IMR-90 (cell line): ENCODE data around the gene DNAJB8. TPM values are rescaled to one million over a fixed set of nuclear protein-coding genes. Genes with fewer than 3 reads are reported as not detected.

Experiments used
- ATAC-seq: fragments of 200-7000 bp; cut with Tn5 transposase; 2 replicates; pipeline ENCODE4 v1.9.1; 2020; ENCODE audit warnings: low read depth, mild to moderate bottlenecking, moderate library complexity
- BruUV-seq: library from RNA; stranded (reverse); fragments of 400-500 nt; replicated peaks from 2 replicates; lab custom pipeline; 2021; lab: Mats Ljungman, UMichigan
- CTCF ChIA-PET: fragments of 300-600 bp; formaldehyde crosslinking; extraction: SDS; loops from one replicate; lab custom pipeline; 2021; ENCODE audit warnings: antibody characterized with exemption; lab: Yijun Ruan, JAX
- POLR2A ChIA-PET: fragments of 300-600 bp; sonication (Branson Sonifier 250); formaldehyde crosslinking; loops from one replicate; lab custom pipeline; 2022; ENCODE audit warnings: antibody characterized with exemption; ENCODE audit not compliant: unreplicated experiment; lab: Charles Lee
- DNase-seq: peaks from one replicate; pipeline ENCODE4 v3.0.0; 2013
- H2AFZ ChIP-seq: replicated peaks from 2 replicates; pipeline ENCODE3; 2013; ENCODE audit warnings: low read length, mild to moderate bottlenecking; ENCODE audit not compliant: poor library complexity
- H2AK5ac ChIP-seq: 2 replicates; pipeline ENCODE4 v1.6.1; 2013; ENCODE audit warnings: low read depth, low read length, inconsistent platforms
- H2AK9ac ChIP-seq: replicated peaks from 2 replicates; pipeline ENCODE3; 2013; ENCODE audit warnings: mild to moderate bottlenecking, low read depth, low read length, moderate library complexity; ENCODE audit not compliant: poor library complexity
- H2BK120ac ChIP-seq: 2 replicates; pipeline ENCODE4 v1.6.1; 2013; ENCODE audit warnings: low read depth, low read length, inconsistent platforms
- H2BK15ac ChIP-seq: 3 replicates; pipeline ENCODE4 v1.6.1; 2013; ENCODE audit warnings: low read depth, low read length, inconsistent platforms
- H2BK20ac ChIP-seq: 2 replicates; pipeline ENCODE4 v1.6.1; 2013; ENCODE audit warnings: low read depth, mild to moderate bottlenecking, inconsistent platforms, low read length, moderate library complexity
- H2BK5ac ChIP-seq: 2 replicates; pipeline ENCODE4 v1.6.1; 2013; ENCODE audit warnings: mild to moderate bottlenecking, low read depth, low read length, inconsistent platforms; ENCODE audit not compliant: poor library complexity, severe bottlenecking
- H3K14ac ChIP-seq: replicated peaks from 2 replicates; pipeline ENCODE4 v1.6.1; 2013; ENCODE audit warnings: low read depth, low read length, inconsistent platforms
- H3K18ac ChIP-seq: 2 replicates; pipeline ENCODE4 v1.6.1; 2013; ENCODE audit warnings: low read depth, low read length, control low read depth
- H3K23ac ChIP-seq: 2 replicates; pipeline ENCODE4 v1.6.1; 2013; ENCODE audit warnings: low read depth, low read length, inconsistent platforms
- H3K27ac ChIP-seq: 2 replicates; pipeline ENCODE4 v1.5.1; 2013; ENCODE audit warnings: mild to moderate bottlenecking, control low read depth, low read length; ENCODE audit not compliant: insufficient read depth
- H3K27me3 ChIP-seq: 2 replicates; pipeline ENCODE4 v1.6.1; 2013; ENCODE audit warnings: low read length; ENCODE audit not compliant: control insufficient read depth, insufficient read depth
- H3K36me3 ChIP-seq: 2 replicates; pipeline ENCODE4 v1.6.1; 2013; ENCODE audit warnings: low read length, mixed read lengths; ENCODE audit not compliant: control insufficient read depth, insufficient read depth
- H3K4ac ChIP-seq: 2 replicates; pipeline ENCODE4 v1.6.1; 2013; ENCODE audit warnings: low read depth, low read length, inconsistent platforms
- H3K4me1 ChIP-seq: 2 replicates; pipeline ENCODE4 v1.6.1; 2013; ENCODE audit warnings: low read length, mixed read lengths; ENCODE audit not compliant: control insufficient read depth, insufficient read depth
- H3K4me2 ChIP-seq: 2 replicates; pipeline ENCODE4 v1.6.1; 2013; ENCODE audit warnings: low read depth, mild to moderate bottlenecking, control low read depth, low read length, moderate library complexity
- H3K4me3 ChIP-seq: 2 replicates; pipeline ENCODE4 v1.5.1; 2013; ENCODE audit warnings: low read depth, mild to moderate bottlenecking, control low read depth, low read length, moderate library complexity; ENCODE audit not compliant: insufficient read depth
- H3K56ac ChIP-seq: 2 replicates; pipeline ENCODE4 v1.6.1; 2013; ENCODE audit warnings: low read length, inconsistent platforms; ENCODE audit not compliant: insufficient read depth; ENCODE audit errors: extremely low read depth
- H3K79me1 ChIP-seq, 2 experiments: 2 replicates each; pipeline ENCODE4 v1.6.1; 2013; ENCODE audit warnings: low read length in 2 of 2, inconsistent platforms in 1 of 2, low read depth in 1 of 2
- H3K9ac ChIP-seq: 2 replicates; pipeline ENCODE4 v1.6.1; 2013; ENCODE audit warnings: low read depth, low read length, control low read depth
- H3K9me1 ChIP-seq: 2 replicates; pipeline ENCODE4 v1.6.1; 2013; ENCODE audit warnings: low read length, inconsistent platforms; ENCODE audit not compliant: insufficient read depth
- H3K9me3 ChIP-seq: 2 replicates; pipeline ENCODE4 v1.6.1; 2013; ENCODE audit warnings: low read length; ENCODE audit not compliant: control insufficient read depth, insufficient read depth
- H4K20me1 ChIP-seq: 2 replicates; pipeline ENCODE4 v1.6.1; 2013; ENCODE audit warnings: low read length, inconsistent platforms; ENCODE audit not compliant: insufficient read depth
- H4K5ac ChIP-seq: 2 replicates; pipeline ENCODE4 v1.6.1; 2013; ENCODE audit warnings: mild to moderate bottlenecking, low read depth, low read length, control low read depth
- H4K8ac ChIP-seq, 2 experiments: 2 replicates each; pipeline ENCODE4 v1.6.1; 2013; ENCODE audit warnings: low read depth in 2 of 2, low read length in 2 of 2, control low read depth in 1 of 2, inconsistent platforms in 1 of 2
- H4K91ac ChIP-seq: 2 replicates; pipeline ENCODE4 v1.6.1; 2013; ENCODE audit warnings: low read depth, low read length, inconsistent platforms; ENCODE audit not compliant: insufficient read depth
- BHLHE40 ChIP-seq: fragments of 150-350 bp; IDR thresholded peaks from 2 replicates; pipeline ENCODE4 v1.6.1; 2016; ENCODE audit warnings: mild to moderate bottlenecking, low read depth, low read length
- CEBPB ChIP-seq: IDR thresholded peaks from 2 replicates; pipeline ENCODE4 v1.6.1; 2012; ENCODE audit warnings: low read depth, low read length, improper control_type of control experiment
- CHD1 ChIP-seq: IDR thresholded peaks from 2 replicates; pipeline ENCODE4 v1.6.1; 2012; ENCODE audit warnings: low read depth, low read length, improper control_type of control experiment
- CTCF ChIP-seq: conservative IDR thresholded peaks from 2 replicates; pipeline ENCODE4 v1.5.1; 2012; ENCODE audit warnings: mild to moderate bottlenecking, low read depth, low read length, improper control_type of control experiment
- ELK1 ChIP-seq: fragments of 150-350 bp; IDR thresholded peaks from 2 replicates; pipeline ENCODE4 v1.6.1; 2016; ENCODE audit warnings: low read depth, mild to moderate bottlenecking, low read length, moderate library complexity, borderline replicate concordance
- FOS ChIP-seq: fragments of 150-350 bp; IDR thresholded peaks from 2 replicates; pipeline ENCODE4 v1.6.1; 2016; ENCODE audit warnings: low read depth, low read length
- MAFK ChIP-seq: IDR thresholded peaks from 2 replicates; pipeline ENCODE4 v1.6.1; 2012; ENCODE audit warnings: low read depth, low read length, improper control_type of control experiment
- MAZ ChIP-seq: IDR thresholded peaks from 2 replicates; pipeline ENCODE4 v1.6.1; 2012; ENCODE audit warnings: low read depth, mild to moderate bottlenecking, low read length, improper control_type of control experiment, moderate library complexity, borderline replicate concordance
- MXI1 ChIP-seq: IDR thresholded peaks from 2 replicates; pipeline ENCODE4 v1.6.1; 2012; ENCODE audit warnings: low read depth, mild to moderate bottlenecking, low read length, moderate library complexity, borderline replicate concordance
- NFE2L2 ChIP-seq: fragments of 150-350 bp; IDR thresholded peaks from 2 replicates; pipeline ENCODE4 v1.6.1; 2016; ENCODE audit warnings: low read depth, mild to moderate bottlenecking, low read length
- POLR2A ChIP-seq: IDR thresholded peaks from 2 replicates; pipeline ENCODE4 v1.6.1; 2012; ENCODE audit warnings: mild to moderate bottlenecking, low read depth, low read length
- RCOR1 ChIP-seq: IDR thresholded peaks from 2 replicates; pipeline ENCODE4 v1.6.1; 2012; ENCODE audit warnings: mild to moderate bottlenecking, low read length, improper control_type of control experiment; ENCODE audit not compliant: insufficient replicate concordance
- USF2 ChIP-seq: fragments of 150-350 bp; IDR thresholded peaks from 2 replicates; pipeline ENCODE4 v1.6.1; 2017; ENCODE audit warnings: mild to moderate bottlenecking, antibody characterized with exemption, low read length, low read depth
- WGBS, 2 experiments: methylation state at CpG; one replicate each; pipeline versions ENCODE4 v1.1.5 to v1.1.7; 2013; ENCODE audit warnings: missing lambda C conversion rate in 2 of 2; ENCODE audit not compliant: insufficient read length in 1 of 2; ENCODE audit errors: extremely low coverage in 2 of 2; 5-methylcytosine and 5-hydroxymethylcytosine counted together
- dilution Hi-C: fragments of 300-500 bp; cut with HindIII; formaldehyde crosslinking; loops from one replicate; pipeline ENCODE4 v1.14.3; 2018; ENCODE audit warnings: low sequenced_read_pairs; ENCODE audit not compliant: unreplicated experiment
- in situ Hi-C: fragments of 300-500 bp; cut with MboI; formaldehyde crosslinking; loops from 3 replicates; pipeline ENCODE4 v1.14.3; 2019; ENCODE audit warnings: low sequenced_read_pairs, inconsistent platforms, mixed read lengths
- intact Hi-C: fragments of 100-400 bp; cut with micrococcal nuclease; formaldehyde crosslinking; loops from 2 replicates; pipeline ENCODE4 v1.10.0; 2022
- polyA plus RNA-seq, 3 experiments: library from polyadenylated mRNA; depleted of rRNA; stranded (reverse); fragments of >200 nt; gene quantifications; 2 replicates each; pipeline ENCODE4 v1.2.3, GENCODE V29; 2012; ENCODE audit warnings: low replicate concordance in 1 of 3
- total RNA-seq: library from RNA; depleted of rRNA; stranded (reverse); fragments of >200 nt; gene quantifications from 2 replicates; pipeline ENCODE4 v1.2.3, GENCODE V29; 2012

DNAJB8 gene
- total and polyA plus RNA-seq, 2 of the 4 experiments (the other 2 are of a cell fraction): not detected

DNA sequence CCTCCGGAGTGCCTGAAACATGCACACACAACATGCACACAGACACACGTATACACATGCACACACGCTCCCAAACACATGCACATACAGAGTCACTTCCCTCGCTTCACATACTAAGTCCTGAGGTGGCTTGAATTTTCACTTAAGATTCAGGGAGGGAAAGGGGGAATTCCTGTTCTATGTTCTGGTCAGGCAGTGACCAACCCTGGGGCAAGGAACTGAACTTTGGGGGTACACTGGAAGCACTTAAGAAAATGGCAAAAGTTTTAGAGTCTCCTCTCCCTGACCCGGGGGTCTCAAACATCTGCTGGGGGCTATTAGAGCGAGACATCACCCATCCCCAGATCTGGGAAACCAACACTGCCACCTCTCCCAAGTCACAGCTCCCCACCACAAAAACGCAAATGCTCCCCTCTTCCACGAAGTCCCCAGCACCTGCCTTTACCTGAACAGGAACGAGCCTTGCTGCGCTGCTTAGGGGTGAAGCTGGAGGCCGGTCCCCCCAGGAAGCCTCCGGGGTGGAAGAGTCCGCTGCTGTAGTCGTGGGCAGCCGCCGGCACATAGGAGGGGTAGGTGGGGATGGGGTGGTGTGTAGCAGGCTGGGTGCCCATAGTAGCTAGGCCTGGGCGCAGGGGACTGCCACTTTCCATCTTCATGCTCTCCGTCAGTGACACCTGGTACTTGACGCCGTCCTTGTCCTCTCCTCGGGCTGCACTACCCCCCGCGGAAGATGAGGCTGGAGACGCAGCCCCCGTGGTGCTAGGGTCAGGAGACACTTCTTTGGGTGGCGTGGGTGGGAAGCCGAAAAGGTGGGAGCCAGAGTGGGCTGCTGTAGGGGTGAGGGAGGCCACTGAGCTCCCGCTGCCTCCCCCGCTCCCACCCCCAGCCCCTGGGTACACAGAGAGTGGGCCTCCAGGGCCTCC is 18.9 kb upstream of the DNAJB8 start:
- Histone ChIP-seq H3K9ac (peak overlapping the region; percentile 51), H3K36me3 (peaks cover 14% of the 10 kb centered on the region), H3K18ac (no peak overlapping the region), H3K4me1 (peaks cover 27% of the 10 kb centered on the region), H3K9me1 (peaks cover 3% of the 10 kb centered on the region; the same call in 1 of the 2 replicates), H3K27me3 (peaks cover 11% of the 10 kb centered on the region; the same call in 1 of the 2 replicates), H3K56ac (no peak overlapping the region), H2BK20ac (no peak overlapping the region), H3K79me1 (peaks cover 5 to 35% of the 10 kb centered on the region in 2 experiments), H3K27ac (peak overlapping the region; percentile 38; the same call in 1 of the 2 replicates), H2BK5ac (no peak overlapping the region), H2BK120ac (0 out of 2 replicates have a peak overlapping the region, but pooled peaks have one; percentile 25), H3K23ac (peak overlapping the region; percentile 96; the same call in 1 of the 2 replicates), H2AK9ac (peak overlapping the region; percentile 63), H4K91ac (peak overlapping the region; percentile 24), H3K4ac (peak overlapping the region; percentile 73; the same call in 1 of the 2 replicates), H3K9me3 (no peaks in the 10 kb centered on the region), H4K5ac (no peak overlapping the region), H2AFZ (peak overlapping the region; percentile 45), H2AK5ac (peak overlapping the region; percentile 91), H3K4me2 (peak overlapping the region; percentile 31; the same call in 1 of the 2 replicates), H2BK15ac (peak overlapping the region; percentile 12; the same call in 1 of the 3 replicates), H3K14ac (0 out of 2 replicates have a peak overlapping the region, but pooled peaks have one; percentile 72), H3K4me3 (no peak overlapping the region), H4K8ac (peak overlapping the region in 1 of 2 experiments; percentile 44; a peak in 1 of 4 replicates), H4K20me1 (peaks cover 7% of the 10 kb centered on the region; the same call in 1 of the 2 replicates)
- dilution Hi-C loops (no loop called here), in situ Hi-C loops (loop anchor here (5.0 to 10.0 kb wide), 2 partner anchors 313 to 391 kb away; no protein-coding TSS in a partner anchor), intact Hi-C loops (no loop called here)
- DNase-seq (no peak), ATAC-seq (no peak)
- CTCF ChIA-PET: no interaction called here
- 43% methylated on average over 7 of the region's 29 CpGs; no CpG with 5 or more reads in 1 of the 2 experiments for WGBS, 2 experiments
- POLR2A ChIA-PET: no interaction called here
- no TSS peak for BruUV-seq
- no peak for TF ChIP-seq CTCF
- TF ChIP-seq NFE2L2: no peak
- TF ChIP-seq POLR2A: no peak
- TF ChIP-seq FOS: no peak
- TF ChIP-seq MXI1: no peak
- no peak for TF ChIP-seq CHD1
- no peak for TF ChIP-seq CEBPB
- TF ChIP-seq MAFK: no peak
- no peak for TF ChIP-seq USF2
- no peak for TF ChIP-seq ELK1
- TF ChIP-seq BHLHE40: no peak
- no peak for TF ChIP-seq MAZ
- TF ChIP-seq RCOR1: no peak
